GM21526 (cell line): ENCODE data around the gene AQP7.
"Not testable (repeated sequence)": the region's sequence is repeated elsewhere in the genome, so short reads cannot be mapped to it uniquely, and the experiment has no call there.

Experiments
- ATAC-seq: cut with Tn5 transposase; IDR thresholded peaks from one replicate; pipeline ENCODE4 v1.9.1; 2021; ENCODE audit warnings: moderate library complexity; ENCODE audit not compliant: unreplicated experiment, low FRiP score

The AQP7 gene

GRCh38 chr9:33402371-33402770 is at the start of gene AQP7:
TSS of gene AQP7 (minus strand) at chr9:33402568. CDS start at chr9:33401262, 1,306 bp downstream.
- ATAC-seq: not testable (repeated sequence)

- ATAC-seq: no peak
These were observed 48.3 kb upstream of the AQP7 start for GRCh38 chr9:33450621-33451146.

- ATAC-seq: no peak
These were observed 47.3 kb upstream of the AQP7 start for GRCh38 chr9:33449715-33450114.

GRCh38 chr9:33447799-33448553 is 45.6 kb upstream of the AQP7 start:
- ATAC-seq: no peak

- ATAC-seq: peak; percentile 33
These were observed 44.8 kb upstream of the AQP7 start, which contains the start of gene AQP3 for GRCh38 chr9:33446946-33447798. TSS of gene AQP3 (minus strand) at chr9:33447593. CDS start at chr9:33447530, 63 bp downstream.

- peak; percentile 77 for ATAC-seq
These were observed 44.0 kb upstream of the AQP7 start for GRCh38 chr9:33446240-33446945.

GRCh38 chr9:33445389-33446239 is 43.2 kb upstream of the AQP7 start:
- ATAC-seq: no peak

GRCh38 chr9:33443464-33444154 is 41.2 kb upstream of the AQP7 start:
- no peak for ATAC-seq

- no peak for ATAC-seq
These were observed 40.7 kb upstream of the AQP7 start for GRCh38 chr9:33443047-33443446.

- ATAC-seq: no peak
These were observed 39.8 kb upstream of the AQP7 start for GRCh38 chr9:33442125-33442524.

- ATAC-seq: no peak
These were observed 38.2 kb upstream of the AQP7 start for GRCh38 chr9:33440609-33441008.

GRCh38 chr9:33440204-33440603 is 37.8 kb upstream of the AQP7 start:
- ATAC-seq: no peak

GRCh38 chr9:33439731-33440130 is 37.4 kb upstream of the AQP7 start:
- no peak for ATAC-seq

GRCh38 chr9:33438926-33439680 is 36.7 kb upstream of the AQP7 start:
- ATAC-seq: no peak

- ATAC-seq: no peak
These were observed 35.5 kb upstream of the AQP7 start for GRCh38 chr9:33437898-33438297.

- ATAC-seq: no peak
These were observed 34.8 kb upstream of the AQP7 start for GRCh38 chr9:33437205-33437604.

- ATAC-seq: no peak
These were observed 34.1 kb upstream of the AQP7 start for GRCh38 chr9:33436445-33436844.

- no peak for ATAC-seq
These were observed 33.5 kb upstream of the AQP7 start for GRCh38 chr9:33435821-33436277.
